GM19023 (cell line): ENCODE results near the gene PLAC8L1.

Source experiments
- ATAC-seq: cut with Tn5 transposase; IDR thresholded peaks from one replicate; pipeline ENCODE4 v1.9.1; 2021; ENCODE audit warnings: mild to moderate bottlenecking, moderate library complexity; ENCODE audit not compliant: unreplicated experiment

PLAC8L1 gene

GRCh38 chr5:146081556-146081955 is 23.8 kb downstream of the PLAC8L1 start:
- no peak for ATAC-seq

GRCh38 chr5:146079695-146080373 is 25.5 kb downstream of the PLAC8L1 start:
- ATAC-seq, result no peak

DNA sequence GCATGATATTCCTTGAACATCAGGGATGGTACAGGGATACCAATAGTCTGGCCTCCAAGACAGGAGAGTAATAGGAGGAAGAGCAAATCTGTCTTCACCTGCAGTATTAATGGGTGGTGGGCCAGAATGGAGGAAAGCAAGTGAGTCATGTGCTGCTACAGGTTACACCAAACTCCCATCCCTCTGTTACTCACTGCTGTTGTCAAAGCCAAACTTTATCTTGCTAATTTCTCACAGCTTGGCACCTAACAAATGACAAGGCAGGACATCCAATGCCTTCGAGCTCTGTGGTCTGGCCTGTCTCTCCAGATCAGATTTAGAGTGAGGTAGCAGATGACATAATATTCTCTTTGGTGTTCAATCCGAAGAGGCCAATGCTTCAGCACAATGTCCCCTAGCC is 26.8 kb downstream of the PLAC8L1 start:
- no peak for ATAC-seq

DNA sequence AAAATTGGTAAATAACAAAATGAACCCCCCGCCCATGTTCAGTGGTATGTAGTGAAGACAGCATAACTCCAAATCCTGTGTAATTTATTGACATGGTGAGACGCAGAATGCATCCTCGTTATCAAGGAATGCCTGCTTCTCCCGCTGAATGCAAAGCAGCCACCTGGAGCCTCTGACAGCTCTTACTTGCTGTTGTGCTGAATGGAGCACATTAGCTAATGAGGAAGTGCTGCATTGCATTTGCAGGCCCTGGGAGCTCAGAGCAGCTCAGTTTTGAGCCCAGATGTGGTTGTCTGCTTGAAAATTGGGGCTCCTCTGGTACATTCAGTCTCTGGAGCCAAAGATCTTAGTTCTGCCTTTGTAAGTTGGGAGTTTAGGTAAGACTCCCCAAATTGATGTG is 28.9 kb downstream of the PLAC8L1 start:
- no peak for ATAC-seq

- no peak for ATAC-seq
Measured at GRCh38 chr5:146076028-146076427, 29.3 kb downstream of the PLAC8L1 start.

DNA sequence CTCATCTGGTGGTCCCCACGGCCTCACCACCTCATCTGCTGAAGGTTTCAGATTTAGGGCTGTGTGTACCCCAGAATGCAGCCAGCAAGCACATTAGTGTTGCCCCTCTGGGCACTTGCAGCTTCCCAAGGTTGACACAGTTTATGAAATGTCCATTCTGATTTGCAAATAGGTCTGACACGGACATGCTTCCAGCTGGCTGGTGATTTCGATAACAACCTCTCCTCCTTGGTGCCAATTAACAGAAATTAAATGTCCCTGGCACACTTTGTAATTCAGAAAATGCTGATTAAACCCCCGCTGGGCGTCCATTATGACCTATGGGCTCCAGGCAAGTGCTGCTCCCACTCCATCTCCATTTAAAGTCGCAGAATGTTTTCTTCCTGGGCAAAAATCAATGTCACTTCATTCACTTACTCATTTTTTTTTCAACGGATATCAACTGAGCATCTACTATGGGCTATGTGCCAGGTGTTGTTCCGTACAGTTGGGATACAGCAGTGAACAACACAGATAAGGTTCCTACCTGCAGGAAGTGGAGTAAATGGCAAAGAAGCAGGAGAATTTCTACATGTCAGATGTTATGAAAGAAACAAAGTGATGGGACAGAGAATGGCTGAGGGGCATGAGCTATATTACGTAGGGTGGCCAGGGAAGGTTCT is 32.0 kb downstream of the PLAC8L1 start:
- no peak for ATAC-seq

- no peak for ATAC-seq
Measured at GRCh38 chr5:146072595-146072994, 32.8 kb downstream of the PLAC8L1 start.

DNA sequence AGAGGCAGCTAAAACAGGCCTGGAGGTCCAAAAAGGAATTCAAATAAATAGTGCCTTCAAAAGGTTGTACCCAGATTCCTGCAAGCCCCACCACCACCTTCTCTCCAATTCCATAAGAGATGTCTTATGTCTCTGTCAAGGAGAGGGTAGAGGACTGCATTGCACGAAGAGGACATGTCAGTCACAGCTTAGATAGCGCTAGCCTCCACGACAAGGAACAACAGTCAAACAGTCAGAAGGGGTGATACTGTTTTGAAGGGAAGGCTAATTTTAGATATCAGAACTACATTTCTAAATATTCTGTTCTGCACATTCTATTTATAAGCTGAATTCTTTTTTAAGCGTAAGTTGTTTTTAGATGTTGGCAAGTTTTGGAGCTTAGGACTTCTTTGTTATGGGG is 34.2 kb downstream of the PLAC8L1 start:
- ATAC-seq, result no peak

DNA sequence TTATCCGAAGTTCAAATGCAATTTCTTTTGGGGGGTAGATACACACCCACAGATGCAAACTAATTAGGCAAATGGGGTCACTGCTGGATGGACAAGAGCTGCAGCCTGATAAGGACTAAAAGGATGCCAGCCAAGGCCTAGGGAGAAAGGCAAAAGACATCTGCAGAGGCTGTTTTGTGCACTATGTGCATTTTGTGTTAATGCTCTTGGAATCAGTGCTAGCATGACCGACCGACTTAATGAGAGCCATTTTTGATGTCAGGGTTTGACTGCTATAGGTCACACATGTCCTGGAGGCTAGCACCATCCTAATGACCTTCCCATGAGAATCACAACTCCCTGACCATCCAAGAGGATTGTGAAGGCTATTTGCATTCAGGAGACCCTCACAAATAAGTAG is 34.6 kb downstream of the PLAC8L1 start:
- ATAC-seq, result no peak

- peak; percentile 40 for ATAC-seq
Measured at GRCh38 chr5:146069780-146070099, 35.6 kb downstream of the PLAC8L1 start.

GRCh38 chr5:146068977-146069779 is 36.2 kb downstream of the PLAC8L1 start:
- peak; percentile 65 for ATAC-seq

- ATAC-seq, result no peak
Measured at GRCh38 chr5:146068206-146068605, 37.2 kb downstream of the PLAC8L1 start.

DNA sequence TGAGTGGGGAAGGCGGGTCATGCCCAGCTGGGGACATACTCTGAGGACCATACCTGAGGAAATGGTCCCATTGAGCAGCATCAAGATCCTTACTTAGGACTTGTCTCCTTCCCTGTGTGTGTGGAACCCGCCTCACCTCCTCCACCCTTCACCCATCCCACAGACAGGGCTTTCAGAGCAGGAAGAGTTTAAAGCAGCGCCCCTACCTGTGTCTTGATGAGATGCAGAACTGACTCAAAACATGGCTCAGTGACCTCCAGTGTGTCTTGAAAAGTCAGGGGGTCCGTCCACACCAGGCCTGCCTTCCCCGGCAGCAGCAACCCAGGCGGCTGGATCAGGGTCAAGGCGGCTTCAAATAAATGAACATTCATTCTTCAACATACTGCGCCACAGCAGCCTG is 38.4 kb downstream of the PLAC8L1 start:
- no peak for ATAC-seq

DNA sequence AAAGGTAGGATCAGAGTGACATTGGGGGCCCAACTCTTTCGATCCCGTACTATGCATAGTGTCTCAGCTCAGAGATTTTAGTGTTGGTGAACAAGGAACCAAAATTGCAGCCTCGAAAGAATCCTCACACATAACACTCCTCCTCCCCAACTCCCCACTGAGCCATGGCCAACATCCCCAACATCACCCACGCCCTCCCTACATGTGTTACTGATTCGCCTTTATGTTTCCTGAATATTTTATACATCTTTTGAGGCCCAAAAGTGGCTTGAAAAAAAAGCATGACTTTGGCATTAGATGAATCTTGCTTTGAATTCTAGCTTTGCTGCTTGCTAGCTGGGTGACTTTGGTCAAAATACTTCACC is 45.2 kb downstream of the PLAC8L1 start:
- no peak for ATAC-seq

- no peak for ATAC-seq
Measured at GRCh38 chr5:146059460-146060220, 45.7 kb downstream of the PLAC8L1 start.

- ATAC-seq, result no peak
Measured at GRCh38 chr5:146055432-146055831, 49.9 kb downstream of the PLAC8L1 start.

DNA sequence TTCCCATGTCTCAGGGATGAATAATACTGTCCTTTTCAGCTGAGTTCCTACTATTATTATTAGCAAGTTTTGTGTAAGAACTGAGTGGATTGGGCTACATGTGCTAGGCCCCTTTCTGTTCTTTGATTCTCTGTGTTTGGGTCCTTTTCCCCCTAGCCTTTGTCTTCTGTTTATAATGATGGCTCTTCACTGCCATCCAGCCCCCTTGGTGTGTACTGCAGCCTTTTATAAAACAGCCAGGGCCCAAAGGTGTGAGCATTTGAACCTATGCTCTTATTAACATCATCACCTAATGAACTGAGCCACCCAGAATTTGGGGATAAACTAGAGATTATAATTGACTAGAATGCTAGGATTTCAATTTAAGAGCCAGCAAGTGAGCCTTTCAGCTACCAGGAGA is 52.6 kb downstream of the PLAC8L1 start:
- no peak for ATAC-seq

DNA sequence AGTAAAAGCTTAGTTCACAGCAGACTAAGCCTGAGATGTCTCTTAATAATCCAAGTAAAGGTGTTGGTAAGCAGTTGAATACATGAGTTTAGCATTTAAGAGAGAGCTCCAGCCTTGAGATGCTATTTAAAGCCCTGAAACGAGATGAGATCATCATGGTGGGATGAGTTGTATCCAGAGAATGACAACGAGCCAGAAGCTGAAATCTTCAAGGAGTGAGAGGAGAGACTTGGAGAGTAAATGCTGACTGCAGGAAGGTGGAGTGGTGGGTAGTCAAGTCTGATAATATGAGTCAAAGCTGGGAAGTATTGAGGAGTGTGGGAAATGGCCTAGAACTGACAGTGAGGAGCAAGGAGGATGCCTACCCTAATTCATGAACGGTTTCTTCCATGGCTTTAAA is 53.7 kb downstream of the PLAC8L1 start:
- ATAC-seq, result no peak

GRCh38 chr5:146050086-146050485 is 55.3 kb downstream of the PLAC8L1 start:
- ATAC-seq, result no peak

- ATAC-seq, result no peak
Measured at GRCh38 chr5:146049704-146050026, 55.7 kb downstream of the PLAC8L1 start.

DNA sequence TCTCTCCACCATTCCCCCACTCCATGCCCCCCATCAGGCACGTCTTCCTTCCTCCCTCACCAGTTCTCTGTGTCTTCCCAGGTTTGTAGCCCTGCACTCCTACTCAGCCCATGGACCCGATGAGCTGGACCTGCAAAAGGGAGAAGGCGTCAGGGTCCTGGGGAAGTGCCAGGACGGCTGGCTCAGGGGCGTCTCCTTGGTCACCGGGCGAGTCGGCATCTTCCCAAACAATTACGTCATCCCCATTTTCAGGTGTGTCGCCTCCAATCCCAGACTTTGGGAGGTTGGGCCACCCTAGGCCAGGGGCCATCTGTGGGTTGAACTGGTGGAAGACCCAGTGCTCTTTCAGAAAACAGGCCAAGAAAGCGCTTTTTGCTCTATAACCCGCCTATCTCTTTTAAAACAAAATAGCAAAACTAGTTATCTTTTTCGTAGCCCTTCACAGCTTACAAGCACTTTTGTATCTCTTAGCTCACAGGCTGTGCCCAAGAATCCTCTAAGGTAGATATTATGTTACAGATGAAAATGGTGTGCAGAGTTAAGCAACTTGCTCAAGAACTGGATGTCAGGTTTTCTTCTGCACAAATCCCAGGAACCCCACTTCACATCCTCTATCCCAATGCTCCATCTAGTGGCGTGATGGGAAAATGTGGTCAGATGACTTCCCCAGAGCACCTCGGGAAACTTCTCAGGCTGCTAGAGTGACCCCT is 56.2 kb downstream of the PLAC8L1 start:
- ATAC-seq, result no peak
